K562 (cell line): ENCODE measurements around the gene FMOD. TPM values are rescaled to one million over a fixed set of nuclear protein-coding genes. Genes with fewer than 3 reads are reported as not detected.

Experiments
- HOXB6 ChIP-seq: fragments of 250-450 bp; sonication (Bioruptor Pico); IDR thresholded peaks from 2 replicates; pipeline ENCODE4 v1.5.1; 2022; ENCODE audit warnings: mild to moderate bottlenecking, borderline replicate concordance
- KAT7 ChIP-seq: sonication (generic); formaldehyde crosslinking; IDR thresholded peaks from 2 replicates; pipeline ENCODE4 v1.8.0; 2022; ENCODE audit warnings: missing genetic modification reagents, mild to moderate bottlenecking, borderline replicate concordance
- MEF2D ChIP-seq: conservative IDR thresholded peaks from 2 replicates; pipeline ENCODE4 v1.6.1; 2016; ENCODE audit warnings: low read depth, missing genetic modification characterization, missing compliant biosample characterization
- NBN ChIP-seq: fragments of 450-650 bp; IDR thresholded peaks from 2 replicates; pipeline ENCODE4 v1.6.1; 2016; ENCODE audit warnings: low read depth, mild to moderate bottlenecking
- NRF1 ChIP-seq, 2 experiments: fragments of 450-650 bp; IDR thresholded peaks in 1 of 2; conservative IDR thresholded peaks in 1 of 2; 2 replicates each; pipeline ENCODE4 v1.6.1; 2014; ENCODE audit warnings: mild to moderate bottlenecking in 2 of 2
- TAF1 ChIP-seq: IDR thresholded peaks from 2 replicates; pipeline ENCODE4 v1.6.1; 2011; ENCODE audit warnings: mild to moderate bottlenecking, low read length, moderate library complexity; ENCODE audit not compliant: insufficient read depth, control insufficient read depth, severe bottlenecking; ENCODE audit errors: extremely low read depth
- ZBTB40 ChIP-seq, 2 experiments: fragments of 450-650 bp in 1 of 2; sonication (generic) in 1 of 2; formaldehyde crosslinking in 1 of 2; IDR thresholded peaks; 2 replicates each; pipeline versions ENCODE4 v1.7.1 to v1.9.0; 2016 to 2022; ENCODE audit warnings: inconsistent platforms in 1 of 2, mild to moderate bottlenecking in 1 of 2, missing genetic modification reagents in 1 of 2
- ZNF316 ChIP-seq: fragments of 450-650 bp; IDR thresholded peaks from 2 replicates; pipeline ENCODE4 v1.6.1; 2016
- ZNF592 ChIP-seq: fragments of 450-650 bp; IDR thresholded peaks from 2 replicates; pipeline ENCODE4 v1.6.1; 2017; ENCODE audit warnings: antibody characterized with exemption, mild to moderate bottlenecking
- polyA plus RNA-seq, 8 experiments: library from polyadenylated mRNA; depleted of rRNA in 4 of 8; stranded (reverse) in 5 of 8; unstranded in 3 of 8; fragments of >200 nt; fragmentation: Nextera tagmentation in 2 of 8; fragmentation: Illumina TruSeq in 1 of 8; extraction: Ambion mirVana in 2 of 8; extraction: Trizol in 1 of 8; gene quantifications; 2 replicates each; pipeline versions ENCODE4 v1.2.1 to v1.2.3, GENCODE V29; 2011 to 2014; ENCODE audit warnings: inconsistent platforms in 1 of 8, missing spikeins in 1 of 8
- total RNA-seq, 7 experiments: library from RNA; depleted of rRNA in 6 of 7; stranded (reverse); fragments of >200 nt in 6 of 7; fragmentation: Illumina TruSeq in 2 of 7; extraction: Trizol in 2 of 7; gene quantifications; 2 replicates each; pipeline versions ENCODE4 v1.2.1 to v1.2.3, GENCODE V29; 2011 to 2021; ENCODE audit warnings: low replicate concordance in 1 of 7
- TF ChIP-seq, protein P1 (sequence below): sonication (generic); IDR thresholded peaks from 2 replicates; pipeline ENCODE4 v1.6.1; 2016

Gene FMOD
- total and polyA plus RNA-seq, 9 of the 15 experiments (the other 6 are each of a cell fraction or from before 2014, with no cell fraction given), result 0.03 to 0.13 (median 0.03) TPM; not detected in 6

- TF ChIP-seq, protein P1, sequence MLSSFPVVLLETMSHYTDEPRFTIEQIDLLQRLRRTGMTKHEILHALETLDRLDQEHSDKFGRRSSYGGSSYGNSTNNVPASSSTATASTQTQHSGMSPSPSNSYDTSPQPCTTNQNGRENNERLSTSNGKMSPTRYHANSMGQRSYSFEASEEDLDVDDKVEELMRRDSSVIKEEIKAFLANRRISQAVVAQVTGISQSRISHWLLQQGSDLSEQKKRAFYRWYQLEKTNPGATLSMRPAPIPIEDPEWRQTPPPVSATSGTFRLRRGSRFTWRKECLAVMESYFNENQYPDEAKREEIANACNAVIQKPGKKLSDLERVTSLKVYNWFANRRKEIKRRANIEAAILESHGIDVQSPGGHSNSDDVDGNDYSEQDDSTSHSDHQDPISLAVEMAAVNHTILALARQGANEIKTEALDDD, result no peak
- TF ChIP-seq HOXB6 (no peak), ZNF592 (peak; percentile 85), MEF2D (tag) (no peak), ZBTB40 (IDR thresholded peaks at IDR 0.05) (no peak), ZBTB40 (CRISPR knock-in tag; IDR thresholded peaks at IDR 0.05) (0 out of 2 replicates have a peak, but pooled peaks have one; percentile 23), NRF1 (conservative IDR thresholded peaks at IDR 0.05 in 1 of 2, IDR thresholded peaks at IDR 0.05 in 1 of 2) (peak; percentile 52 to 56; a peak in 3 of 4 replicates), NBN (no peak), TAF1 (no peak), KAT7 (no peak), ZNF316 (peak; percentile 72)
Measured at GRCh38 chr1:203291201-203292096, 59.5 kb downstream of the FMOD start (continued).
